Breast epithelium (tissue), 4 donors: Measurements from ENCODE around the gene SPPL3. TPM values are rescaled to one million over a fixed set of nuclear protein-coding genes. Genes with fewer than 3 reads are reported as not detected.

Experiments used
- DNase-seq, 2 donors: peaks; one replicate each; pipeline ENCODE4 v3.0.0-alpha.2; 2019; ENCODE audit warnings: low spot score in 2 of 2
- H3K27ac ChIP-seq, 2 donors: fragments of 200-600 bp; sonication (generic) in 1 of 2; one replicate each; pipeline ENCODE4 v1.5.1; 2016 to 2019; ENCODE audit warnings: mild to moderate bottlenecking in 1 of 2
- H3K27me3 ChIP-seq, 2 donors: fragments of 200-600 bp; sonication (generic) in 1 of 2; one replicate each; pipeline versions ENCODE4 v1.5.1 to v1.6.0; 2017 to 2019; ENCODE audit warnings: control low read depth in 1 of 2, mild to moderate bottlenecking in 1 of 2
- H3K36me3 ChIP-seq: fragments of 200-600 bp; one replicate; pipeline ENCODE4 v1.5.1; 2019
- H3K4me1 ChIP-seq, 2 donors: fragments of 200-600 bp; sonication (generic); one replicate each; pipeline ENCODE4 v1.5.1; 2016 to 2019; ENCODE audit warnings: control low read depth in 1 of 2
- H3K4me3 ChIP-seq, 3 donors: fragments of 200-600 bp; sonication (generic); 1 replicate in 2 of 3; 2 replicates in 1 of 3; pipeline ENCODE4 v1.5.1; 2016 to 2019; ENCODE audit warnings: mild to moderate bottlenecking in 3 of 3, moderate library complexity in 2 of 3
- H3K9me3 ChIP-seq, 2 donors: fragments of 200-600 bp; sonication (generic) in 1 of 2; one replicate each; pipeline ENCODE4 v1.5.1; 2016 to 2019; ENCODE audit warnings: control low read depth in 1 of 2
- CTCF ChIP-seq, 3 donors: fragments of 450-650 bp; IDR thresholded peaks; one replicate each; pipeline ENCODE4 v1.5.1; 2016 to 2017; ENCODE audit warnings: antibody characterized with exemption in 3 of 3, mild to moderate bottlenecking in 3 of 3, moderate library complexity in 3 of 3
- POLR2A ChIP-seq: fragments of 450-650 bp; IDR thresholded peaks from one replicate; pipeline ENCODE4 v1.6.1; 2016; ENCODE audit warnings: antibody characterized with exemption, mild to moderate bottlenecking, moderate library complexity
- POLR2AphosphoS5 ChIP-seq, 3 donors: sonication (generic); formaldehyde crosslinking; IDR thresholded peaks; one replicate each; pipeline ENCODE4 v1.6.1; 2017; ENCODE audit warnings: antibody characterized with exemption in 3 of 3
- intact Hi-C: fragments of 100-400 bp; cut with DNase I; formaldehyde crosslinking; loops from one replicate; pipeline ENCODE4 v1.15.1; 2023; ENCODE audit warnings: low total_unique reads
- total RNA-seq, 3 donors: library from RNA; depleted of rRNA; stranded (reverse); fragments of >200 nt; gene quantifications; one replicate each; pipeline ENCODE4 v1.1.0, GENCODE V29; 2016

SPPL3 gene
- total RNA-seq, 3 donors from 2014 or later: 19.0 to 27.1 (median 22.0) TPM

GRCh38 chr12:120816363-120816762 is 87.8 kb downstream of the SPPL3 start:
- Histone ChIP-seq H3K27ac (no peak overlapping the region), H3K27me3 (no peaks in the 10 kb centered on the region), H3K9me3 (no peaks in the 10 kb centered on the region), H3K4me1 (peaks cover 0 to 4% of the 10 kb centered on the region in 2 donors), H3K36me3 (no peaks in the 10 kb centered on the region), H3K4me3 (no peak overlapping the region)
- no peak for TF ChIP-seq POLR2AphosphoS5 (IDR thresholded peaks at IDR 0.05)
- TF ChIP-seq POLR2A: no peak
- no peak for TF ChIP-seq CTCF (IDR thresholded peaks at IDR 0.05)
- intact Hi-C loops: no loop called here
- no peak for DNase-seq

DNA sequence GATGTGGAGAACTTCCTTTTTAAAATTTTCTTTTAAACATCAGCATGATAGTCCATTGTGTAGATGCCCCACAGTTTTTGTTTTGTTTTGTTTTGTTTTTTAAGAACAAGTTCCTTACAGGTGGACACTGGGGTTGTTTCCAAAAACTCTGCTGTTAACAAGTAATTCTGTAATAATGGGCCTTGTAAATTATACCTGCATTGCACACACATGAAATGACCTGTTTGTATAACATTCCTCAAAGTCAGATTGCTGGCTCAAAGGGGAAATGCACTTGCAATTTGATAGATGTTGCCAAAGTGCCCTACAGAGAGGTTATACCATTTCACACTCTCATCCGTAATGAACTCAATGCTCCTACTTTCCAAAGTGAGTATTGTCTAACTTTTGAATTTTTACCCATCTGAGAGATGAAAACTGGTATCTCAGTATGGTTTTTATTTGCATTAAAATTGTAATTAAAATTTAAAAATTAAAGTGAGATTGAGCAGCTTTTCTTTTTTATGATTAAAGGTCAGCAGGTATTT is 89.2 kb downstream of the SPPL3 start:
- TF ChIP-seq CTCF (IDR thresholded peaks at IDR 0.05): no peak
- TF ChIP-seq POLR2AphosphoS5 (IDR thresholded peaks at IDR 0.05): no peak
- no peak for TF ChIP-seq POLR2A
- H3K36me3 ChIP-seq: no peaks in the 10 kb centered on the region
- H3K27ac ChIP-seq: no peak overlapping the region
- H3K9me3 ChIP-seq: no peaks in the 10 kb centered on the region
- intact Hi-C loops: no loop called here
- peaks cover 0 to 4% of the 10 kb centered on the region in 2 donors for H3K4me1 ChIP-seq
- no peak overlapping the region for H3K4me3 ChIP-seq
- H3K27me3 ChIP-seq: no peaks in the 10 kb centered on the region
- DNase-seq: no peak

DNA sequence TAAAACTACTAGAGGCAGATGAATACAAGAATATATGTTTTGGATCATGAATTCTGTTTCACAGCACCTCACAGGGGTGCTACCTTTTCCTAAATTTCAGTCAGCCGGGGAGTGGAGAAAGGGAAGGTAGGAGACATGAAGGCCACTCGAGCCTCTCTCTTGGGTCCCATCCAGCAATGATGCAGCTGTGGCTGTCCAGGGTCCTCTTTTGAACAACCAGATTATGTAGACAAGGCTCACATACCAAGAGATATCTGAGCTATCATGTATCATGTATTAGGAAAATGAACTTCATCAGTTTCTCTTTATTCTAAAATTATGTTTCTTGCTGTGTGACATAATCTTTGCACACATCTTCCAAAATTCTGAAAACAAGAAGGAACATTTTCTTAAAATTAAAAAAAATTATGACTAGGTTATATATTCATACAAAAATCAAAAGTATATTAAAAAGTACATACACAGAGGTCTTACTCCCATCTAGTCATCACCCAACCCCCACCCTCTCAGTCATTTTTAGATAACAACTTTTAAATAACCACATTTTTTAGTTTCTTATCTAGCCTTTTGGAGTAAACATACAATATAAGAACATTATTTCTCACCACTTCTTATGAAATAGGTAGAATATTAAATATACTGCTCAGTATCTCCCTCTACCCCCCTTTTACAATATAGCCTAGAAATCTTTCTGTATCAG is 89.8 kb downstream of the SPPL3 start:
- Histone ChIP-seq H3K9me3 (no peaks in the 10 kb centered on the region), H3K27me3 (no peaks in the 10 kb centered on the region), H3K36me3 (no peaks in the 10 kb centered on the region), H3K4me3 (no peak overlapping the region), H3K4me1 (peaks cover 0 to 4% of the 10 kb centered on the region in 2 donors), H3K27ac (no peak overlapping the region)
- no peak for DNase-seq
- intact Hi-C loops: no loop called here
- TF ChIP-seq CTCF (IDR thresholded peaks at IDR 0.05) (no peak), POLR2AphosphoS5 (IDR thresholded peaks at IDR 0.05) (no peak)

GRCh38 chr12:120813588-120814153 is 90.5 kb downstream of the SPPL3 start:
- Histone ChIP-seq H3K27ac (no peak overlapping the region), H3K4me3 (no peak overlapping the region), H3K4me1 (peaks cover 0 to 4% of the 10 kb centered on the region in 2 donors), H3K27me3 (no peaks in the 10 kb centered on the region), H3K9me3 (no peaks in the 10 kb centered on the region), H3K36me3 (no peaks in the 10 kb centered on the region)
- intact Hi-C loops: no loop called here
- no peak for DNase-seq
- TF ChIP-seq POLR2AphosphoS5 (IDR thresholded peaks at IDR 0.05) (no peak), CTCF (IDR thresholded peaks at IDR 0.05) (no peak), POLR2A (no peak)

- H3K9me3 ChIP-seq: no peaks in the 10 kb centered on the region
- peaks cover 0 to 1% of the 10 kb centered on the region in 2 donors for H3K4me1 ChIP-seq
- intact Hi-C loops: no loop called here
- no peaks in the 10 kb centered on the region for H3K36me3 ChIP-seq
- no peaks in the 10 kb centered on the region for H3K27me3 ChIP-seq
- no peak for DNase-seq
- H3K27ac ChIP-seq: no peak overlapping the region
- TF ChIP-seq POLR2A (no peak), POLR2AphosphoS5 (IDR thresholded peaks at IDR 0.05) (no peak), CTCF (IDR thresholded peaks at IDR 0.05) (no peak)
- H3K4me3 ChIP-seq: no peak overlapping the region
These were observed 94.1 kb downstream of the SPPL3 start for GRCh38 chr12:120810021-120810420.
